HCT116 (cell line): ENCODE measurements around the gene PTPRA. TPM values are rescaled to one million over a fixed set of nuclear protein-coding genes. Genes with fewer than 3 reads are reported as not detected.

Source experiments
- ATAC-seq: fragments of 200-7000 bp; cut with Tn5 transposase; 2 replicates; pipeline ENCODE4 v1.9.1; 2020; ENCODE audit warnings: mild to moderate bottlenecking, moderate library complexity
- BruUV-seq: library from RNA; stranded (reverse); fragments of 400-500 nt; replicated peaks from 2 replicates; lab custom pipeline; 2021; lab: Mats Ljungman, UMichigan
- CTCF ChIA-PET: fragments of 300-600 bp; sonication (Branson Sonifier 250); formaldehyde crosslinking; loops from one replicate; lab custom pipeline; 2021; ENCODE audit warnings: antibody characterized with exemption; lab: Charles Lee
- POLR2A ChIA-PET: fragments of 300-600, 350-600 bp; sonication (Branson Sonifier 250); formaldehyde crosslinking; loops from one replicate; lab custom pipeline; 2021; ENCODE audit warnings: antibody characterized with exemption; lab: Charles Lee
- RAD21 ChIA-PET, 2 experiments: fragments of 300-600 bp; sonication (Branson Sonifier 250); formaldehyde crosslinking; loops; one replicate each; lab custom pipeline; 2023; ENCODE audit warnings: low total read pairs in 2 of 2; ENCODE audit not compliant: uncharacterized antibody in 2 of 2, unreplicated experiment in 2 of 2, low non-redundant PET in 1 of 2; lab: Charles Lee
- DNase-seq: peaks from one replicate; pipeline ENCODE4 v3.0.0-alpha.2; 2010; ENCODE audit warnings: low read depth, low spot score
- H2AFZ ChIP-seq: fragments of 200-600 bp; shearing (Covaris generic), sonication (generic); 2 replicates; pipeline ENCODE4 v1.6.1; 2017; ENCODE audit warnings: low read depth, mixed run types, mixed read lengths, antibody characterized with exemption, low read length; ENCODE audit not compliant: poor library complexity, severe bottlenecking
- H3K27ac ChIP-seq: 2 replicates; pipeline ENCODE4 v1.5.1; 2012; ENCODE audit warnings: low read depth, low read length
- H3K27me3 ChIP-seq: fragments of 200-600 bp; sonication (generic); 2 replicates; pipeline ENCODE4 v1.6.1; 2016; ENCODE audit warnings: mixed run types, low read length, mixed read lengths; ENCODE audit not compliant: insufficient read depth
- H3K36me3 ChIP-seq, 2 experiments: fragments of 200-500 bp in 1 of 2; fragments of 200-600 bp in 1 of 2; sonication (Bioruptor generic) in 1 of 2; sonication (generic) in 1 of 2; 2 replicates each; pipeline versions ENCODE4 v1.5.1 to v1.6.1; 2014 to 2016; ENCODE audit warnings: low read length in 2 of 2, inconsistent platforms in 1 of 2, mixed read lengths in 1 of 2, mixed run types in 1 of 2; ENCODE audit not compliant: insufficient read depth in 2 of 2, control insufficient read depth in 1 of 2
- H3K4me1 ChIP-seq, 2 experiments: fragments of 200-600 bp in 1 of 2; sonication (generic) in 1 of 2; 2 replicates each; pipeline versions ENCODE4 v1.5.1 to v1.6.1; 2012 to 2017; ENCODE audit warnings: low read length in 2 of 2, inconsistent platforms in 1 of 2, mild to moderate bottlenecking in 1 of 2, mixed read lengths in 1 of 2, mixed run types in 1 of 2, moderate library complexity in 1 of 2; ENCODE audit not compliant: insufficient read depth in 2 of 2, control insufficient read depth in 1 of 2
- H3K4me2 ChIP-seq: fragments of 200-600 bp; sonication (generic); 2 replicates; pipeline ENCODE4 v1.6.1; 2017; ENCODE audit warnings: mixed run types, low read length, mixed read lengths
- H3K4me3 ChIP-seq, 2 experiments: fragments of 200-600 bp in 1 of 2; sonication (generic) in 1 of 2; replicated peaks in 1 of 2; 2 replicates each; pipeline ENCODE4 v1.5.1; 2011 to 2016; ENCODE audit warnings: low read length in 2 of 2, control low read depth in 1 of 2, low read depth in 1 of 2, mild to moderate bottlenecking in 1 of 2, mixed read lengths in 1 of 2, mixed run types in 1 of 2
- H3K79me2 ChIP-seq: fragments of 200-600 bp; sonication (generic); 2 replicates; pipeline ENCODE4 v1.6.1; 2017; ENCODE audit warnings: mild to moderate bottlenecking, mixed run types, low read length, moderate library complexity, mixed read lengths; ENCODE audit not compliant: insufficient read depth
- H3K9ac ChIP-seq: fragments of 200-600 bp; sonication (generic); 2 replicates; pipeline ENCODE4 v1.6.1; 2016; ENCODE audit warnings: low read length, mixed read lengths
- H3K9me2 ChIP-seq: fragments of 200-600 bp; sonication (generic), shearing (Covaris generic); 2 replicates; pipeline ENCODE4 v1.6.1; 2017; ENCODE audit warnings: mixed run types, mild to moderate bottlenecking, moderate library complexity; ENCODE audit not compliant: insufficient read depth
- H3K9me3 ChIP-seq, 2 experiments: fragments of 200-500 bp in 1 of 2; fragments of 200-600 bp in 1 of 2; sonication (Bioruptor generic) in 1 of 2; sonication (generic) in 1 of 2; 2 replicates each; pipeline ENCODE4 v1.6.1; 2014 to 2017; ENCODE audit warnings: low read length in 2 of 2, mixed read lengths in 2 of 2, inconsistent platforms in 1 of 2, low read depth in 1 of 2, mild to moderate bottlenecking in 1 of 2, mixed run types in 1 of 2, moderate library complexity in 1 of 2; ENCODE audit not compliant: control insufficient read depth in 1 of 2, insufficient read depth in 1 of 2
- H4K20me1 ChIP-seq: fragments of 200-600 bp; sonication (generic), shearing (Covaris generic); 2 replicates; pipeline ENCODE4 v1.6.1; 2017; ENCODE audit warnings: mixed run types, mild to moderate bottlenecking, moderate library complexity; ENCODE audit not compliant: insufficient read depth
- CEBPB ChIP-seq: IDR thresholded peaks from 2 replicates; pipeline ENCODE4 v1.6.1; 2012; ENCODE audit warnings: low read depth
- EGR1 ChIP-seq: IDR thresholded peaks from 2 replicates; pipeline ENCODE4 v1.6.1; 2012; ENCODE audit warnings: low read depth
- EZH2phosphoT487 ChIP-seq: fragments of 200-600 bp; IDR thresholded peaks from 2 replicates; pipeline ENCODE4 v1.6.1; 2018; ENCODE audit warnings: antibody characterized with exemption, borderline replicate concordance
- SP1 ChIP-seq: IDR thresholded peaks from 2 replicates; pipeline ENCODE4 v1.6.1; 2012; ENCODE audit warnings: low read depth
- TCF7L2 ChIP-seq: IDR thresholded peaks from 2 replicates; pipeline ENCODE4 v1.7.0; 2011; ENCODE audit warnings: borderline replicate concordance, inconsistent platforms; ENCODE audit not compliant: insufficient read depth, insufficient read length; ENCODE audit errors: extremely low read depth
- ZFX ChIP-seq: fragments of 450-650 bp; IDR thresholded peaks from 2 replicates; pipeline ENCODE4 v1.6.1; 2017
- ZNF274 ChIP-seq: fragments of 200-500 bp; sonication (Bioruptor generic); IDR thresholded peaks from 2 replicates; pipeline ENCODE4 v1.6.1; 2014; ENCODE audit warnings: mild to moderate bottlenecking, low read depth, low read length, inconsistent platforms
- intact Hi-C: fragments of 100-400 bp; cut with micrococcal nuclease; formaldehyde crosslinking; loops from 2 replicates; pipeline ENCODE4 v1.10.0; 2022
- total RNA-seq: library from RNA; stranded (reverse); gene quantifications from one replicate; pipeline ENCODE4 v1.2.1, GENCODE V29; 2021; ENCODE audit not compliant: unreplicated experiment
- TF ChIP-seq, protein P1 (sequence below): IDR thresholded peaks from 2 replicates; pipeline ENCODE4 v1.6.1; 2011; ENCODE audit warnings: mild to moderate bottlenecking, low read length, moderate library complexity; ENCODE audit not compliant: insufficient replicate concordance; ENCODE audit errors: extremely low read depth
- TF ChIP-seq, protein P2 (sequence below): IDR thresholded peaks from 2 replicates; pipeline ENCODE4 v1.6.1; 2012

The PTPRA gene
- total RNA-seq, 1 experiment from 2014 or later: 44.6 TPM

DNA sequence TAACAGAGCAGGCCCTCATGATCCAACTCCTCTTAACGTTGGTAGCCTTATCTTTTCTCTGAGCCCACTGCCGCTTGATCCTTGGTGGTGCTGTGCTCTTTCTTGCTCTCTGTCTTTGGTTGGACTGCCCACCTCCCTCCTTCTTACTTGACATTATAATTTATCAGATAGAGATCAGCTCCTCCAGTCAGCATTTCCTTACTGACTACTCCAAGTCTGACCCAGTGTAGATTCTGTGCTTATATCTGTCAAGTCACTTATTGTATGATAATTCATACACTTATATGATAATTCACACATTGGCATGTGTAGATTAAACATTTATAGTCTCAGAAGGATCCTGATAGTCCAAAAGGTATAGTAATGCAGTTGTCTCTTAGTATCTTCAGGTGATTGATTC lies 18.1 kb downstream of the PTPRA start:
- Histone ChIP-seq H3K27ac (no peak overlapping the region), H3K9ac (no peak overlapping the region), H3K27me3 (no peaks in the 10 kb centered on the region), H3K4me1 (peaks cover 0 to 15% of the 10 kb centered on the region in 2 experiments; a peak in 2 of 4 replicates), H3K4me3 (no peak overlapping the region), H4K20me1 (no peaks in the 10 kb centered on the region), H3K9me3 (no peaks in the 10 kb centered on the region; a peak in 1 of 4 replicates), H3K79me2 (peaks cover 94% of the 10 kb centered on the region), H3K36me3 (no peaks in the 10 kb centered on the region), H2AFZ (no peak overlapping the region), H3K4me2 (no peak overlapping the region), H3K9me2 (no peaks in the 10 kb centered on the region)
- POLR2A ChIA-PET: no interaction called here
- DNase-seq (no peak), ATAC-seq (no peak)
- TF ChIP-seq, protein P1, sequence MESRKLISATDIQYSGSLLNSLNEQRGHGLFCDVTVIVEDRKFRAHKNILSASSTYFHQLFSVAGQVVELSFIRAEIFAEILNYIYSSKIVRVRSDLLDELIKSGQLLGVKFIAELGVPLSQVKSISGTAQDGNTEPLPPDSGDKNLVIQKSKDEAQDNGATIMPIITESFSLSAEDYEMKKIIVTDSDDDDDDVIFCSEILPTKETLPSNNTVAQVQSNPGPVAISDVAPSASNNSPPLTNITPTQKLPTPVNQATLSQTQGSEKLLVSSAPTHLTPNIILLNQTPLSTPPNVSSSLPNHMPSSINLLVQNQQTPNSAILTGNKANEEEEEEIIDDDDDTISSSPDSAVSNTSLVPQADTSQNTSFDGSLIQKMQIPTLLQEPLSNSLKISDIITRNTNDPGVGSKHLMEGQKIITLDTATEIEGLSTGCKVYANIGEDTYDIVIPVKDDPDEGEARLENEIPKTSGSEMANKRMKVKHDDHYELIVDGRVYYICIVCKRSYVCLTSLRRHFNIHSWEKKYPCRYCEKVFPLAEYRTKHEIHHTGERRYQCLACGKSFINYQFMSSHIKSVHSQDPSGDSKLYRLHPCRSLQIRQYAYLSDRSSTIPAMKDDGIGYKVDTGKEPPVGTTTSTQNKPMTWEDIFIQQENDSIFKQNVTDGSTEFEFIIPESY: no peak
- TF ChIP-seq SP1 (no peak), EGR1 (no peak), CEBPB (no peak), ZFX (no peak), ZNF274 (no peak), EZH2phosphoT487 (no peak), TCF7L2 (no peak)
- TF ChIP-seq, protein P2, sequence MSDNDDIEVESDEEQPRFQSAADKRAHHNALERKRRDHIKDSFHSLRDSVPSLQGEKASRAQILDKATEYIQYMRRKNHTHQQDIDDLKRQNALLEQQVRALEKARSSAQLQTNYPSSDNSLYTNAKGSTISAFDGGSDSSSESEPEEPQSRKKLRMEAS: no peak
- RAD21 ChIA-PET: no interaction called here
- CTCF ChIA-PET: no interaction called here
- intact Hi-C loops: no loop called here
- BruUV-seq: no TSS peak
